ENCODE results near the gene ZNF254.
A peak's percentile ranks its signal among the peaks of the same experiment; 100 is the strongest.

Gene ZNF254

DNA sequence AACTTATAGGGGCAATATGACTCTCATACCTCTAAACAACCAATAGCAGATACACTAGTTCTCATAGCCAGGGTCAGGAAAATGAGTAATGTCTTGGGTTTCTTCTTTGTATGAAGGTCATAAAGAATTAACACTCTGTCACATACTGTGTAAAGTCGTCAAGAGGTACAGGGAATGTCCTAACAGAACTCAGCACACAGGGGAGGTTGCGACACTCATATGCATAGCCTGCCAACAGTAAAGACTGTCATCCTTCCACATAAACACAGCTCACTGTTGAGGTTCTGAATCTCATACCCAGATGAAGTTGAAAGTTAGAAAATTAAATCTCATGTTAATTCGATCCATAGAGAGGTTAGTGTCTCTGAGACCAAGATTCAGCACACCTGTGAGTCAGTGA, 34.2 kb upstream of the ZNF254 start:
- CTCF ChIA-PET: no interaction called here
- POLR2A ChIA-PET: no interaction called here
- H3K4me3 ChIP-seq (ENCODE audit: low read depth, low read length): no peak overlapping the region
- DNase-seq (ENCODE audit: low read depth, low spot score): no peak
- TF ChIP-seq, protein P1, sequence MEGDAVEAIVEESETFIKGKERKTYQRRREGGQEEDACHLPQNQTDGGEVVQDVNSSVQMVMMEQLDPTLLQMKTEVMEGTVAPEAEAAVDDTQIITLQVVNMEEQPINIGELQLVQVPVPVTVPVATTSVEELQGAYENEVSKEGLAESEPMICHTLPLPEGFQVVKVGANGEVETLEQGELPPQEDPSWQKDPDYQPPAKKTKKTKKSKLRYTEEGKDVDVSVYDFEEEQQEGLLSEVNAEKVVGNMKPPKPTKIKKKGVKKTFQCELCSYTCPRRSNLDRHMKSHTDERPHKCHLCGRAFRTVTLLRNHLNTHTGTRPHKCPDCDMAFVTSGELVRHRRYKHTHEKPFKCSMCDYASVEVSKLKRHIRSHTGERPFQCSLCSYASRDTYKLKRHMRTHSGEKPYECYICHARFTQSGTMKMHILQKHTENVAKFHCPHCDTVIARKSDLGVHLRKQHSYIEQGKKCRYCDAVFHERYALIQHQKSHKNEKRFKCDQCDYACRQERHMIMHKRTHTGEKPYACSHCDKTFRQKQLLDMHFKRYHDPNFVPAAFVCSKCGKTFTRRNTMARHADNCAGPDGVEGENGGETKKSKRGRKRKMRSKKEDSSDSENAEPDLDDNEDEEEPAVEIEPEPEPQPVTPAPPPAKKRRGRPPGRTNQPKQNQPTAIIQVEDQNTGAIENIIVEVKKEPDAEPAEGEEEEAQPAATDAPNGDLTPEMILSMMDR (IDR thresholded peaks at IDR 0.05; ENCODE audit: insufficient read depth, low read length, missing control alignments): no peak

DNA sequence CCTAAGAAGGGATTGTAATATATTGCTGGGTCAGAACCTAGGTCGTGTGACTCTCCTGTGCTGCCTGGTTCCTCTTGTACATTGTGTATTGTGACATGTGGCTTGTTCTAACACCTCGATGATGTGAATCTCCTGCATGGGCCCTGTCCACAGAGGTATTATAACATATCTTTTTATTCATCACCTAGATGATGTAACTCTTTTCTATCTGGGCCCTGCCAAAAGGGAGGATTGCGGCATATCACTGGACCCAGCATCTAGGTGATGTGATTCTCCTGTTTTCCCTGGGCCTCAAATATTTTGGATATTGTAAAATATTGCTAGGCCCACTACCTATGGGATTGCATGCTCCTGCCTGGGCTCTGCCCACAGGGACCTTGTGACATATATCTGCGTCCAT, 33.4 kb upstream of the ZNF254 start:
- TF ChIP-seq, protein P1 (IDR thresholded peaks at IDR 0.05; ENCODE audit: insufficient read depth, low read length, missing control alignments): no peak
- POLR2A ChIA-PET: interaction anchor here (0.6 kb wide), 1 partner anchor 29 kb away, joined by 7 read pairs; no protein-coding TSS in a partner anchor
- H3K4me3 ChIP-seq (ENCODE audit: low read depth, low read length): no peak overlapping the region
- no peak for DNase-seq (ENCODE audit: low read depth, low spot score)
- CTCF ChIA-PET: no interaction called here

DNA sequence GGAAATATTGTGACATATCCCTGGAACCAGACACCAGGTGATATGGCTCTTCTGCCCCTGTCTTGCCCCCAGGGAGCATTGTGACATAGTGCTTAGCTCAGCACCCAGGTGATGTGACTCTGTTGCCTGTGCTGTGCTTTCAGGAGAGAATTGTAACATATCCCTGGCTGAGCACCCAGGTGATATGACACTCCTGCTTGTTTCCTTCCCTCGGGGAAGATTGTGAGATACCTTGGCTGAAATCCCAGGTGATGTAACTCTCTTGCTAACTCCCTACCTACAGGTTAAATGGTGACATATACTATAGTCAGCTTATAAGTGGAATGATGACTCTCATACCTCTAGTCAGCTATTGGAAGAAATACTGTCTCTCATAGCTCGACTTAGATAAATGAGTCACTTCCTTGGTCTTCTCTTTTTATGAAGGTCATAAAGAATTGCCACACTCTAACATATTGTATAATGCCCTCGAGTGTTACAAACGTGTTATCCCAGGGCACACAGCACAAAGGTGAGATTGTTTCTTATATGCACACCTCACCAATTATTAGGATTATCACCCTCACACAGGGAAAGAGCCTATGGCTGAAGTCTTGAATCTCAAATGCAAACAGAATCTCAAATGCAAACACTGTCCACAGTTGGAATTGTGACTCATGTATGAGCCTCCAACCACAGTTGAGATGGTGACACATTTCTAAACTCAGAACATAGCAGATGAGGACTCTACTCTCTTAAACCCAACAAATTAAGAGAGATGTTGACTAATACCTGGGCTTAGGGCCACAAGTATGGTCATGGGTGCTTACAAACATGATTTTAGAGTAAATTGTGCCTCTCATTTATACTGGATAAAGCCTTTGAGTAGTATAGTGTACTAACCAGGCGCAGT, 32.7 kb upstream of the ZNF254 start:
- CTCF ChIA-PET: no interaction called here

DNA sequence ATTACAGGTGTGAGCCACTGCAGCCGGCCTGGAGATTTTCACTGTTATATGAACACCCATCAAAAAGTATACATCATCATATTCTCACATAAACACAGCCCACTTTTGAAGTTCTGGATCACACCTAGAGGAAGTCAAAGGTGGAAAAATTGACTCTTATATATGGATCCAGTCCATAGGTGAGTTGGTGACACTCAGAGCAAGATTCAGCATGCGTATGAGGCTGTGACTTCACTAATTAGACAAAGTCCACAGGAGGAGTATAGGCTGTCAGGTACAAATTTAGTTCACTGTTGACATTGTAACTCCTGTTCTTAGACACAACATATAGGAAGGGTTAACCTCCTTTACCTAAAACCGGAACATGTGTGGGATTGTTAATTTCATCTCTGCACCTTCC, 31.4 kb upstream of the ZNF254 start:
- CTCF ChIA-PET: no interaction called here

More for the DNA sequence above, 32.7 kb upstream of the ZNF254 start:
- no peak overlapping the region for H3K4me3 ChIP-seq (ENCODE audit: low read depth, low read length)
- DNase-seq (ENCODE audit: low read depth, low spot score): peak; percentile 57
- POLR2A ChIA-PET: interaction anchor here (0.6 kb wide), 1 partner anchor 28 kb away, joined by 7 read pairs; no protein-coding TSS in a partner anchor
- TF ChIP-seq, protein P1 (IDR thresholded peaks at IDR 0.05; ENCODE audit: insufficient read depth, low read length, missing control alignments): no peak

DNA sequence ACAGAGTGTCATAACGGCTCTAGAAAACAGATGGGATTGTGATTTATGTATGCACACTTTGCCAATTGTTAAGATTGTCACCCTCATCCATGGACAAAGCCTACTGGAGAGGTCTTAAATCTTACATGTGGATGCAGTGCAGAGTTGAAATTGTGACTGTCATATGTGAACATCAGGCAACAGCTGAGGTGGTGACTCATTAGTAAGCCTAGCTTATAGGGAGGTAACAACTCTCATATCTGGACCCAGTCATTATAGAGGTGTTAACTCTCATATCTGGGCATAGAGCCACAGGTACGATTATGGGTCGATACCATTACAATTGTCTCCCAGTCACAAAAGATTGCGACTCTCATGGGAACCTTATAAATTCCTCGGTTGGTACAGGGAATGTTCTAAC, 29.8 kb upstream of the ZNF254 start:
- ChIA-PET POLR2A (no interaction called here), CTCF (no interaction called here)
- TF ChIP-seq, protein P1 (IDR thresholded peaks at IDR 0.05; ENCODE audit: insufficient read depth, low read length, missing control alignments): no peak
- no peak overlapping the region for H3K4me3 ChIP-seq (ENCODE audit: low read depth, low read length)
- DNase-seq (ENCODE audit: low read depth, low spot score): no peak

More for the DNA sequence above, 31.4 kb upstream of the ZNF254 start:
- H3K4me3 ChIP-seq (ENCODE audit: low read depth, low read length): no peak overlapping the region
- POLR2A ChIA-PET: no interaction called here
- no peak for DNase-seq (ENCODE audit: low read depth, low spot score)
- TF ChIP-seq, protein P1 (IDR thresholded peaks at IDR 0.05; ENCODE audit: insufficient read depth, low read length, missing control alignments): no peak

DNA sequence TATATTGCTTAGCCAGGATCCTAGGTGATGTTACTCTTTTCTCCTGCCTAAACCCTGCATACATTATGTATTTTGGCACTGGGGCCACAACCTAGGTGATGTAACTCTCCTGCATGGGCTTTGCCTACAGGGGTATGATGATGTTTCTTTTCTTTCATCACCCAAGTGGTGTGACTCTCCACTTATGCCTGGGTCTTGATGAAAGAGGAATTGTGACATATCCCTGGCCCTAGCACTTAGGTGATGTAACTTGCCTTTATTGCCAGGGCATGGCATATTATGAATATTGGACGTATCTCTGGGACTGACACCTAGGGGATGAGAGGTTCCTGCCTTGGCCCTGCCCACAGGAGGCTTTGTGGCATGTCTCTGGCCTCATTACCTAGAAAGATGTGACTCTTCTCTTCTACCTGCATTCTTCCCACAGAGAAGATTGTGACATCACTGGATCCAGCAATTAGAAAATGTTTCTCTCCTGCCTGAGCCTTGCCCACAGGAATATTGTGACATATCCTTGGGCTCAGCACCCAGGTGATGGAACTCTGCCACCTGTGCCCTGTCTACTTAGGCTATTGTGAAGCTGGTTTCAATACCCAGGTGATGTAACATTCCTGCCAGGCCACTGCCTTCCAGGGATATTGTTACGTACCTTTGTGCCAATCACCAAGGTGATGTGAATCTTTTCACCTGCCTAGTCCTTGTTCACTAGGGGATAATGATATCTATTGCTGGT, 27.3 kb upstream of the ZNF254 start:
- TF ChIP-seq, protein P1 (IDR thresholded peaks at IDR 0.05; ENCODE audit: insufficient read depth, low read length, missing control alignments): no peak
- CTCF ChIA-PET: no interaction called here
- POLR2A ChIA-PET: no interaction called here
- DNase-seq (ENCODE audit: low read depth, low spot score): no peak
- no peak overlapping the region for H3K4me3 ChIP-seq (ENCODE audit: low read depth, low read length)
